GM21423 (cell line): ENCODE data around the gene OLAH.
"Not testable (repeated sequence)": the region's sequence is repeated elsewhere in the genome, so short reads cannot be mapped to it uniquely, and the experiment has no call there.

Experiments
- ATAC-seq: cut with Tn5 transposase; IDR thresholded peaks from one replicate; pipeline ENCODE4 v1.9.1; 2021; ENCODE audit warnings: mild to moderate bottlenecking, moderate library complexity; ENCODE audit not compliant: unreplicated experiment

Gene OLAH

GRCh38 chr10:15043674-15044073 lies at the start of gene OLAH:
Gene OLAH, plus strand, starts transcription at chr10:15043943. Its CDS starts 3,346 bp downstream, at chr10:15047289.
- no peak for ATAC-seq

GRCh38 chr10:14995964-14996565 lies 47.7 kb upstream of the OLAH start:
- no peak for ATAC-seq

GRCh38 chr10:15013530-15013929 lies 30.2 kb upstream of the OLAH start:
- ATAC-seq = not testable (repeated sequence)

GRCh38 chr10:15015451-15015850 lies 28.3 kb upstream of the OLAH start:
- ATAC-seq = no peak

GRCh38 chr10:15020966-15021365 lies 22.8 kb upstream of the OLAH start:
- ATAC-seq = not testable (repeated sequence)

- not testable (repeated sequence) for ATAC-seq
Measured at GRCh38 chr10:15023079-15023478, 20.7 kb upstream of the OLAH start.

GRCh38 chr10:15024017-15025004 lies 19.4 kb upstream of the OLAH start:
- not testable (repeated sequence) for ATAC-seq

GRCh38 chr10:15025040-15025439 lies 18.7 kb upstream of the OLAH start:
- ATAC-seq = not testable (repeated sequence)

GRCh38 chr10:15027741-15028140 lies 16.0 kb upstream of the OLAH start:
- ATAC-seq = no peak

GRCh38 chr10:15035385-15036301 lies 8.1 kb upstream of the OLAH start:
- no peak for ATAC-seq

- ATAC-seq = no peak
Measured at GRCh38 chr10:15037691-15038090, 6.1 kb upstream of the OLAH start.

- ATAC-seq = no peak
Measured at GRCh38 chr10:15038416-15038815, 5.3 kb upstream of the OLAH start.

- ATAC-seq = no peak
Measured at GRCh38 chr10:15045380-15045779, 1.6 kb downstream of the OLAH start.

GRCh38 chr10:15046626-15047025 lies 2.9 kb downstream of the OLAH start:
- no peak for ATAC-seq

- no peak for ATAC-seq
Measured at GRCh38 chr10:15049533-15049932, 5.8 kb downstream of the OLAH start.

- ATAC-seq = no peak
Measured at GRCh38 chr10:15052121-15052520, 8.4 kb downstream of the OLAH start.

- no peak for ATAC-seq
Measured at GRCh38 chr10:15053061-15053460, 9.3 kb downstream of the OLAH start.

GRCh38 chr10:15058689-15059088 lies 14.9 kb downstream of the OLAH start:
- ATAC-seq = no peak

GRCh38 chr10:15059914-15060313 lies 16.2 kb downstream of the OLAH start:
- ATAC-seq = no peak

GRCh38 chr10:15060638-15061037 lies 16.9 kb downstream of the OLAH start:
- ATAC-seq = no peak

- peak; percentile 93 for ATAC-seq
Measured at GRCh38 chr10:15067154-15067553, 23.4 kb downstream of the OLAH start.
